PFSK-1 (cell line): ENCODE measurements around the gene EPHA7.

ENCODE experiments used
- POLR2AphosphoS5 ChIP-seq: IDR thresholded peaks from 2 replicates; pipeline ENCODE4 v1.6.1; 2012; ENCODE audit warnings: low read depth, mild to moderate bottlenecking, control low read depth, low read length, moderate library complexity
- SIN3A ChIP-seq: IDR thresholded peaks from 2 replicates; pipeline ENCODE4 v1.6.1; 2012; ENCODE audit warnings: mild to moderate bottlenecking, low read length, moderate library complexity, borderline replicate concordance; ENCODE audit not compliant: insufficient read depth
- TAF1 ChIP-seq: IDR thresholded peaks from 2 replicates; pipeline ENCODE4 v1.6.1; 2012; ENCODE audit warnings: low read length, control low read depth, borderline replicate concordance; ENCODE audit not compliant: insufficient read depth
- TF ChIP-seq, protein P1 (sequence below), 2 experiments: IDR thresholded peaks; 2 replicates each; pipeline versions ENCODE4 v1.6.1 to v1.8.0; 2011 to 2012; ENCODE audit warnings: low read depth in 2 of 2, low read length in 2 of 2, control low read depth in 1 of 2, inconsistent platforms in 1 of 2, mild to moderate bottlenecking in 1 of 2, moderate library complexity in 1 of 2; ENCODE audit not compliant: insufficient read depth in 1 of 2

DNA sequence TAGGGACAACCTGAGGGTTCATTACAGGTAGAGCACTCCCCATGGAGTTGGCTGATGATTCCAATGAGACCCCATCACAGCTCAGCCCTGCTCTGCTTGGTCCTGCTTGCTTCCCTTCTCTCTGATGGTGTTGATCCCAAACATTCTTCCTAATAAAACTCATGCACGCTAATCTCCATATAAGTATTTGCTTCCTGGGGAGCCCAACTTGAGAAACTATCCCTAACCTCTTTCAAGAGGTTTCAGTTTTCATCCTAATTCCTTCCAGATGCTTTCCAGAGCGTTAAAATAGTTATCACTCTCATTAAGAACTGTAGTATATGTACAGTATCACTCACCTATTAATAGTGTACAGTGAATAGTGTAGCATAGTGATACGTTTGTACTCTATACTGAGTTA lies 68.1 kb downstream of the EPHA7 start:
- TF ChIP-seq POLR2AphosphoS5 = no peak
- TF ChIP-seq TAF1 = no peak
- no peak for TF ChIP-seq SIN3A
- TF ChIP-seq, protein P1, sequence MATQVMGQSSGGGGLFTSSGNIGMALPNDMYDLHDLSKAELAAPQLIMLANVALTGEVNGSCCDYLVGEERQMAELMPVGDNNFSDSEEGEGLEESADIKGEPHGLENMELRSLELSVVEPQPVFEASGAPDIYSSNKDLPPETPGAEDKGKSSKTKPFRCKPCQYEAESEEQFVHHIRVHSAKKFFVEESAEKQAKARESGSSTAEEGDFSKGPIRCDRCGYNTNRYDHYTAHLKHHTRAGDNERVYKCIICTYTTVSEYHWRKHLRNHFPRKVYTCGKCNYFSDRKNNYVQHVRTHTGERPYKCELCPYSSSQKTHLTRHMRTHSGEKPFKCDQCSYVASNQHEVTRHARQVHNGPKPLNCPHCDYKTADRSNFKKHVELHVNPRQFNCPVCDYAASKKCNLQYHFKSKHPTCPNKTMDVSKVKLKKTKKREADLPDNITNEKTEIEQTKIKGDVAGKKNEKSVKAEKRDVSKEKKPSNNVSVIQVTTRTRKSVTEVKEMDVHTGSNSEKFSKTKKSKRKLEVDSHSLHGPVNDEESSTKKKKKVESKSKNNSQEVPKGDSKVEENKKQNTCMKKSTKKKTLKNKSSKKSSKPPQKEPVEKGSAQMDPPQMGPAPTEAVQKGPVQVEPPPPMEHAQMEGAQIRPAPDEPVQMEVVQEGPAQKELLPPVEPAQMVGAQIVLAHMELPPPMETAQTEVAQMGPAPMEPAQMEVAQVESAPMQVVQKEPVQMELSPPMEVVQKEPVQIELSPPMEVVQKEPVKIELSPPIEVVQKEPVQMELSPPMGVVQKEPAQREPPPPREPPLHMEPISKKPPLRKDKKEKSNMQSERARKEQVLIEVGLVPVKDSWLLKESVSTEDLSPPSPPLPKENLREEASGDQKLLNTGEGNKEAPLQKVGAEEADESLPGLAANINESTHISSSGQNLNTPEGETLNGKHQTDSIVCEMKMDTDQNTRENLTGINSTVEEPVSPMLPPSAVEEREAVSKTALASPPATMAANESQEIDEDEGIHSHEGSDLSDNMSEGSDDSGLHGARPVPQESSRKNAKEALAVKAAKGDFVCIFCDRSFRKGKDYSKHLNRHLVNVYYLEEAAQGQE (IDR thresholded peaks at IDR 0.05; ENCODE audit: insufficient read depth in 1 of 2, low read depth in 2 of 2, low read length in 2 of 2) = no peak
